Measurements from ENCODE around the gene LAYN. TPM values are rescaled to one million over a fixed set of nuclear protein-coding genes. Genes with fewer than 3 reads are reported as not detected.

Gene LAYN
- total RNA-seq, 1 donor from 2014 or later = 12.5 TPM

DNA sequence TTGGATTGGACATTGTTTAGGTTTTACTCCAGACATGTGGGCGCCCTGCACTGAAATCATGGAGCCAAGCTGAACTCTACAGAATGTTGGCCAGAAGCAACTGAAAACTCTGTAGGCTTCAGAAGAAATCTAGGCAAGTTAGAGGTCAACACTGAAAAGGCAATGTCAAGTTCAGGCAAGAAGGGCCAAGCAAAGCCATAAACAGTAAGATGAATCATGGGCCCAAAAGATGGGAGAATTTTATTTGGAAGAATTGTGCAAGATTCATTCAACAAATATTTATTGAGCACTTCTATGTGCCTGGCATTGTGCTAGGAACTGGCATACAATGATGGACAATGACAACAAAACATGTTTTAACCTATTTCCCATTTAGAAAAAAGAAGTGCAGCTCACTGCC lies 15.1 kb upstream of the LAYN start:
- TF ChIP-seq, protein P1, sequence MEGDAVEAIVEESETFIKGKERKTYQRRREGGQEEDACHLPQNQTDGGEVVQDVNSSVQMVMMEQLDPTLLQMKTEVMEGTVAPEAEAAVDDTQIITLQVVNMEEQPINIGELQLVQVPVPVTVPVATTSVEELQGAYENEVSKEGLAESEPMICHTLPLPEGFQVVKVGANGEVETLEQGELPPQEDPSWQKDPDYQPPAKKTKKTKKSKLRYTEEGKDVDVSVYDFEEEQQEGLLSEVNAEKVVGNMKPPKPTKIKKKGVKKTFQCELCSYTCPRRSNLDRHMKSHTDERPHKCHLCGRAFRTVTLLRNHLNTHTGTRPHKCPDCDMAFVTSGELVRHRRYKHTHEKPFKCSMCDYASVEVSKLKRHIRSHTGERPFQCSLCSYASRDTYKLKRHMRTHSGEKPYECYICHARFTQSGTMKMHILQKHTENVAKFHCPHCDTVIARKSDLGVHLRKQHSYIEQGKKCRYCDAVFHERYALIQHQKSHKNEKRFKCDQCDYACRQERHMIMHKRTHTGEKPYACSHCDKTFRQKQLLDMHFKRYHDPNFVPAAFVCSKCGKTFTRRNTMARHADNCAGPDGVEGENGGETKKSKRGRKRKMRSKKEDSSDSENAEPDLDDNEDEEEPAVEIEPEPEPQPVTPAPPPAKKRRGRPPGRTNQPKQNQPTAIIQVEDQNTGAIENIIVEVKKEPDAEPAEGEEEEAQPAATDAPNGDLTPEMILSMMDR (IDR thresholded peaks at IDR 0.05; ENCODE audit: unreplicated experiment) = no peak
- no peaks in the 10 kb centered on the region for H3K27me3 Mint-ChIP-seq (ENCODE audit: low read depth)
- H3K9me3 Mint-ChIP-seq = no peaks in the 10 kb centered on the region
- H3K36me3 Mint-ChIP-seq = no peaks in the 10 kb centered on the region
- H3K4me1 Mint-ChIP-seq = peaks cover 18% of the 10 kb centered on the region
- H3K27ac Mint-ChIP-seq = no peak overlapping the region
- H3K4me3 Mint-ChIP-seq = no peak overlapping the region
- no peak for DNase-seq (ENCODE audit: low spot score in 2 of 2, unreplicated experiment in 2 of 2)

DNA sequence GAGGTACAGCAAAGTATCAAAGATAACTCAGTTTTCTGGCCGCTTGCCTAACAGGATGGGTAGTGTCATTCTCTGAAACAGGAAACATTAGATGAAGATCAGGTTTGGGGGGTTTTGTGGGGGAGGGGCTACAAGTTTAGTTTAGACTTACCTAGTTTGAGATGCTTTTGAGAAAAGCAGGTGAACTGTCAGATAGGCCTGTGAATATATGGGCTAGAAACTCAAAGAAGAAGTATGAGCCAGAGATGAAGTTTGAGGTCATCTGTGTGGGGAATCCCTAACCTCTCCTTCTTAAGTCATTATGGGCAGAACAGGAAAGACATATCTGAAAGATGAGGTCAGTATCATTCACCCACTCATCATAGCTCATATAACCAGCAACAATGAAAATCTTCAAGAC lies 14.0 kb upstream of the LAYN start:
- no peaks in the 10 kb centered on the region for H3K9me3 Mint-ChIP-seq
- TF ChIP-seq, protein P1 (IDR thresholded peaks at IDR 0.05; ENCODE audit: unreplicated experiment) = no peak
- no peaks in the 10 kb centered on the region for H3K27me3 Mint-ChIP-seq (ENCODE audit: low read depth)
- no peak for DNase-seq (ENCODE audit: low spot score in 2 of 2, unreplicated experiment in 2 of 2)
- H3K27ac Mint-ChIP-seq = peak overlapping the region; percentile 24
- H3K36me3 Mint-ChIP-seq = no peaks in the 10 kb centered on the region
- no peak overlapping the region for H3K4me3 Mint-ChIP-seq
- H3K4me1 Mint-ChIP-seq = peaks cover 13% of the 10 kb centered on the region

- DNase-seq (ENCODE audit: low spot score in 2 of 2, unreplicated experiment in 2 of 2) = no peak
- TF ChIP-seq, protein P1 (IDR thresholded peaks at IDR 0.05; ENCODE audit: unreplicated experiment) = no peak
Measured at GRCh38 chr11:111527279-111527678, 13.2 kb upstream of the LAYN start.

GRCh38 chr11:111528557-111528956 lies 12.0 kb upstream of the LAYN start:
- no peaks in the 10 kb centered on the region for H3K9me3 Mint-ChIP-seq
- H3K27ac Mint-ChIP-seq = no peak overlapping the region
- no peaks in the 10 kb centered on the region for H3K27me3 Mint-ChIP-seq (ENCODE audit: low read depth)
- DNase-seq (ENCODE audit: low spot score in 2 of 2, unreplicated experiment in 2 of 2) = no peak
- H3K4me3 Mint-ChIP-seq = no peak overlapping the region
- H3K4me1 Mint-ChIP-seq = peaks cover 13% of the 10 kb centered on the region
- TF ChIP-seq, protein P1 (IDR thresholded peaks at IDR 0.05; ENCODE audit: unreplicated experiment) = no peak
- no peaks in the 10 kb centered on the region for H3K36me3 Mint-ChIP-seq

More at GRCh38 chr11:111527279-111527678, 13.2 kb upstream of the LAYN start:
- no peaks in the 10 kb centered on the region for H3K9me3 Mint-ChIP-seq
- H3K36me3 Mint-ChIP-seq = no peaks in the 10 kb centered on the region
- no peak overlapping the region for H3K27ac Mint-ChIP-seq
- H3K4me3 Mint-ChIP-seq = no peak overlapping the region
- peaks cover 13% of the 10 kb centered on the region for H3K4me1 Mint-ChIP-seq
- H3K27me3 Mint-ChIP-seq (ENCODE audit: low read depth) = no peaks in the 10 kb centered on the region

- Mint-ChIP-seq H3K9me3 (no peaks in the 10 kb centered on the region), H3K4me3 (no peak overlapping the region), H3K27me3 (ENCODE audit: low read depth) (peaks cover 5% of the 10 kb centered on the region), H3K27ac (no peak overlapping the region), H3K4me1 (peaks cover 13% of the 10 kb centered on the region), H3K36me3 (no peaks in the 10 kb centered on the region)
- no peak for DNase-seq (ENCODE audit: low spot score in 2 of 2, unreplicated experiment in 2 of 2)
- TF ChIP-seq, protein P1 (IDR thresholded peaks at IDR 0.05; ENCODE audit: unreplicated experiment) = no peak
Measured at GRCh38 chr11:111530091-111530490, 10.4 kb upstream of the LAYN start.

GRCh38 chr11:111531136-111531535 lies 9.4 kb upstream of the LAYN start:
- TF ChIP-seq, protein P1 (IDR thresholded peaks at IDR 0.05; ENCODE audit: unreplicated experiment) = no peak
- no peak for DNase-seq (ENCODE audit: low spot score in 2 of 2, unreplicated experiment in 2 of 2)
- Mint-ChIP-seq H3K9me3 (no peaks in the 10 kb centered on the region), H3K4me1 (peaks cover 11% of the 10 kb centered on the region), H3K27me3 (ENCODE audit: low read depth) (peaks cover 10% of the 10 kb centered on the region), H3K36me3 (no peaks in the 10 kb centered on the region), H3K4me3 (no peak overlapping the region), H3K27ac (no peak overlapping the region)

Data from mesothelial cell of epicardium (in vitro differentiated cells).